T-helper 1 cell (primary cell): ENCODE results near the gene MTCH2.

ENCODE experiments used
- DNase-seq, 5 donors: peaks; one replicate each; pipeline ENCODE4 v3.0.0-alpha.2; 2012 to 2020

MTCH2 gene

DNA sequence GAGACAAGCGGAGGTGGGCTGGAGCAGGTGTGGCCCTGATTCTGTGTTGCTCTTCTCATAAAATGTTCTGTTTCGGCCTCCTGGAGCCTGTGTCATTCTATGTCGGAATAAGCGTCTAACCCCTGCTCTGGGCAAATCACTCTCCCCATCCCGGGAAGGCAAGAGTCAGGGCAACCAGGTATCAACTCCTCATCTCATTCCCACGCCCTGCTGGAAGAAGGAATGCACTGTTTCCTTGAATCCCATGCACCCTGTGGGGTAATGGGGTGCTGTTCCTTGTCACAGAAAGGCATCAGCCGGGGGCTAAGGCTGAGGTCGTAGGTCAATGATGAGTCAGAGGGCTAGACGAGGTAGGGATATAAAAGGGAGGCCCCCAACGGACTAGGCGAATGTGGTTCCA, 53.2 kb downstream of the MTCH2 start:
- no peak for DNase-seq

DNA sequence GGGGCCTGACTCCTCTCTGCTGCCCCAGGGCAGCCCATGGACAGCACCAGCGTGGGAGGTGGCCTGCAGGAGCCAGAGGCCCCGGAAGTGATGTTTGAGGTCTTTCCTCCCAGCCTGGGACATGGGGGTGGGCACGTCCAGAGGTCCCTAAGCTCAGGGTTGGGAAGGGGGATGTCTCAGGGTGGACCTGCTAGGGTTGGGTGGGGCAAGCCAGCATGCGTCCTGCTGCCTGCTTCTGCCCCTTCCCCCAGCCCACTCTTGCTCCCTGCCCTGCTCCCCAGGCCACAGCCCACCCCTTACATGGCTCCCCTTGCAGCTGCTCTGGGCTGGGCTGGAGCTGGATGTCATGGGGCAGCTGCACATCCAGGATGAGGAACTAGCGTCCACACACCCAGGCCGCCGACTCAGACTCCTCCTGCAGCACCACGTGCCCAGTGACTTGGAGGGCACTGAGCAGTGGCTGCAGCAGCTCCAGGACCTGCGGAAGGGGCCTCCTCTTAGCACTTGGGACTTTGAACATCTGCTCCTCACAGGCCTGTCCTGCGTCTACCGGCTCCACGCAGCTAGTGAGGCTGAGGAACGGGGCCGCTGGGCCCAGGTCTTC, 54.5 kb downstream of the MTCH2 start:
- DNase-seq: no peak

DNA sequence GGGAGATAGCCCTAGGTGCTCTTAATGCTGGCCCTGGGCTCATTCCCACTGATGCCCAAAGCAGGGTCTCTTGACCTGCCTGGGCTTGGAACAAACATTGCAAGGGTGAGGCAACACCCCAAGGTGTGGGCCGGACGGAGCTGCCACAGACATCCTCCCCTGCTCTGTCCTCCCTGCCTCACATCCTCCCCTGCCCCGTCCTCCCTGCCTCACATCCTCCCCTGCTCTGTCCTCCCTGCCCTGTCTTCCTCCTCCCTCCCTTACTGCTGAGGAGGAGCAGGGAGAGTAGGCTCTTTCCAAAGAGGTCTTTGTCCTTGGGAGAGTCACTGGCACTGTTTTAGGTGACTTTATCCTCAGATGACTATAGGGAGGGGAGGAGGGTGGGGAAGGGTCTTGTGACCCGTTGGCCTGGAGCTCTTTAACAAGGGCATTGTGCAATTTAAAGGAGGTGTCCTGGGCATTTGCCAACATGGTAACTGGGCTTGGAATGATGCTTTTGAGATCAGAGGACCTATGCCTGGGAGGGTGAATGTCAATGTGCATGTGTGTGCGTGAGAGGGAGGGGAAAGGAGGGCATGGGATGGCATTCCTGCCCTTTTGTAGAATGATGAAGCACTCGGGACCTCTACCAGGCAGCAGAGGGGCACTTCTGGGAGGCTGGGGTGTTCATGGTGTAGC, 55.2 kb downstream of the MTCH2 start:
- DNase-seq: no peak

DNA sequence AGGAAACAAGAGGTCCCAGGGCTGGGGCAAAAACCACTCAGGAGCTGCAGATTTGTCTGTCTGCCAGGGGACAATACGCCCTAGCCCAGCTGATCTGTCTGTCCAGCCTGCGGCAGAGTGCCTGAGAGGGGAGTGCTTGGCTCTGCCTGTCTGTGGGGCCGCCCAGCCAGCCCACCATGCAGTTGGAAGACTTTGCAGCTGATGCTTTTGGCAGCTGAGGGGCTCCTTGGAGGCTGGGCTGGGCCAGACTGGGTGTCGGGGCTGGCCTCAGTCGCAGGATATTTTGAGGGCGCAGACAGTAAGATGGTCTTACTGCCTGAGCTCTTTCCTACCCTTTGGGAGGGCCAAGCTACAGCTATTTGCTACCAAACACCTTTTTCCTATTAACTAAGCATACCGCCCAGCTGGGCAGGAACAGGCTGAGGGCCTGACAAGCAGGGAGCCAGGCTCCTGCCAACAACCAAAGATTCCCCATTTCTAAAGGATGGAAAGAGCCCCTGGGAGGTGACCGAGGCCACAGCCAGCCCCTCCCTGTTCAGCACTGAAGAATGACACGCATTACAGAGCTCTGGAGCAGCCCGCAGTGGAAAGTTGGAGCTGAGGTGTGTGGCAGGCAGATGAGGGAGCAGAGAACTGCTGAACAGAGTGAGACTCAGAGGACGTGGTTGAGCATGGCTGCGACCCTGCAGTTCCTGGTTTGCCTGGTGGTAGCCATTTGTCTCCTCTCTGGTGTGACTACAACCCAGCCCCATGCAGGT, 56.1 kb downstream of the MTCH2 start, which contains the start of gene FAM180B:
FAM180B (plus strand) TSS at position 581 of the 758 bp plus-strand sequence; CDS start at position 672, 91 bp downstream.
- no peak for DNase-seq

DNA sequence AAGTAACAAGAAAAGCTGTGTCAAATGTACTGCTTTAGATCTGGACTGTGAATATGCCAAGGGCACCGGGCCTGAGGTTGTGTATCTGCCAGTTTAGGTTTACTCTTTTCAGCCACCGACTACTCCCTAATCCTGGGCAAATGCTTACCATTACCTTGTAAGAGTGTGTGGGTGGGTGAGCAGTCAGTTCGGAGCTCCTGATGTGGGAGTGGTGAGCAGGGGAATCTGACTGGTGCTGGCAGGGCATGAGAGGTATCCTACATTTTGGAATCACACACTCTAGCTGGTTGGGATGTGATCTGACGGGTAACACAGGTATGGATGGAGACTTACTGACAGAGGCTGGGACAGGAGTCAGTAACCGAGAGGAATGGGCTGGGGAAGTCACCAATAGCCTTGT, 58.5 kb downstream of the MTCH2 start:
- no peak for DNase-seq

DNA sequence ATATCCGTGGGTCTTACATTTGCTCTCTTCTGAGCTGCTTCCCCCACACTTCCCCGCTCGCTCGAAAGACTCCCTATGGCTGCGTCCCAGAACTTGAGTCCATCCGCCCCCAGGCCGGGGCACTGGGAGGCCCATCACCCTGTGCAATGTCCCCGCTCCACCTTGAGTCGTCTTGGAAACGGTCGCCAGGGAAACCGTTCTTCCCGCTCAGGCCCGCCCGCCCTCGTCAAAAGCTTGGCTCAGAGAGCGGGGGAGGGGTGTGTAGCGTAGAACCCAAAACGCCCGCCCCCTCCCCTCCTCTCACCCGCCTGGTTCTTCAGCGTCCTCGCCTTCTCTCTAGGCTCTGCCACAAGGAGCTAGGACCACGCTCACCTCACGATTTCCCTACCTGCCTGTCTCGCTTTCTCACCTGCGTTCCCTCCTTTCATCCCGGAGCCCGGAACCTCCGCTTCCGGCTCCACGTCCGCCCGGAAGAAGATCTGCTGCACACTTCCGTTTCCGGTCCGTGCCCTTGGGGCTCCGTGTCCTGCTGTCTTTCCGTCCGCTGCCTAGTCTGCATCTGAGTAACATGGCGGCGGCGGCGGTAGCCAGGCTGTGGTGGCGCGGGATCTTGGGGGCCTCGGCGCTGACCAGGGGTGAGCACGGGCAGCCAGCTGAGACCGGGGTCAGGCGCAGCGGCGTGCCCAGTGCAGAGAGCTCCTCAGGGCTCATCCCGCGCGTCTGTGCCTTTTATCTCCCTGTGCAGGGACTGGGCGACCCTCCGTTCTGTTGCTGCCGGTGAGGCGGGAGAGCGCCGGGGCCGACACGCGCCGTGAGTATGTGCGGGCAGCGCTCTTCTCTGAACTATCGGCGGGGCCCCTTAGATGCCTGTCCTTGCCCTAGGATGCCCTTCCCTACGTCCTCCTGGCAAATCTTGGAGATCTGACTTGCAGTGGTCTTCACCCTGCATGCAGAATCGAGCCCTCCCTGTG, 63.5 kb downstream of the MTCH2 start, which contains the start of the genes KBTBD4 and NDUFS3:
KBTBD4 (minus strand) TSS at position 447 of the 971 bp plus-strand sequence; CDS start at position 428, 19 bp downstream.
NDUFS3 (plus strand) TSS at position 551 of the 971 bp plus-strand sequence; CDS start at position 569, 18 bp downstream.
- peak; percentile 71 to 89 (median 83) for DNase-seq

DNA sequence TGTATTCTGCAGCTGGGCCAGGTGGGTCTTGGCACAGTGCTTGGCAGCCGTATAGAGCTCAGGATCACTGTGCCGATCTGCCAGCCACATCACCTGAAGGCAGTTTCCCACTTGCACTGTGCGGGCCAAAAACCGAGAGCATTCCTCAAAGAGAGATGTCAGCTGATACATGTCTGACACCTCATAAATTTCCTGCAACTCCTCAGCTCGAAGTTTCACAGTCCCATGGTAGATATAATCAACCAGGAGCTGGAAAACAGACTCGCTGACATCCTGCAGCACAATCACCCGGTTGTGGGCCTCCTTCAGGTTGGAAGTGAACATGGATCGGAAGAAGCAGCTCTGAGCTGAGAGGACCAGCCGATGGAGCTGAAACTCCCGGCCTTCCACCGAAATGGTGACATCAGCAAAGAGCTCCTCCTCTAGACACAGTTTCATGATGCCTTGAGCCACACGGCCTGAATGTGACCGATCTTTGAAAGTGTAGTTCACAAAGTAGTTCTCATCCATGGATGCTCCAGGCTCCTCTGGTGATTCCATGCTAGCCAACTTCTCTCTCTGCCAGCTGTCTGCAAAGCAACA, 64.8 kb downstream of the MTCH2 start:
- DNase-seq: no peak

DNA sequence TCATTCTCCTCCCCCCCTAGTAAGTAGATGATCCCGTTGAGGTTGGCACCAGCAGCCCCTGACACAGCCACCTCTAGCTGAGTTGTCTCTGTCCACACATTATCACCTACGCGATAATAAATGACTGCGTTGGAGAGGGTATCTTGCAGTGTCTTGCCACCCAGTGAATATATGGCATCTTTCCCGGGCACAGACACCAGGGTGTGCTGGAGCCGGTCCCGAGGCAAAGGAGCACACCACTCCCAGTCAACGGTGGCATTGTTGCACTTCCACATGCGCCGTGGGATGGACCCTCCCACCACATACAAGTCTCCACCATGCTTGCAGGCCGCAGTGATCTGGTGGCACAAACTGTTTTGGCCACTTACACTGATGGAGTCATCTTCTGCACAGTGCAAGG, 69.0 kb downstream of the MTCH2 start:
- DNase-seq: no peak

DNA sequence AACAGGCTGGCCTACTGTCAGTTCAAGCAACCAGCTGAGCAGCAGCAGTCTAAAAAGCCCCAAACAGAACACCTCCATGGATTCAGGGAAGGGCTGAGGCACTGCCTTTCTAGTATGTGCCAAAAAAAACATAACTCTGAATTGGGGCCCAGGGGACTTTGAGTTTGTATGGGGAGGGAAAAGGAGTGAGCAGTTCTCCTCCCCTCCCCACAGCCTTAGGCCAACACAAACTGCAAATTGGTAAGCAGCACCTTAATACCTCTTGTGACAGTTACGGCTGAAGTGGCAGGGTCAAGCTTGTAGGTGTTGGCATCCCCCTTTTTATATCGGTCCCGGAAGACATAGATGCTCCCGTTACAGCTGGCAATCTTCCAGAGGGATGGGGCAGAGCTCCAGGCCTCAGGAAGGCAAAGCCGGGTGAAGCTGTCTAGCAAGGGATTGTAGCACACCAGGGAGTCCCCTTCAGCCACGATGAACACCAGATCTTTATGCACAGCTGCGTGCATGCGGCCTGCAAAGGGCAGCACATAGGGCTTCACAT, 69.6 kb downstream of the MTCH2 start:
- no peak for DNase-seq

DNA sequence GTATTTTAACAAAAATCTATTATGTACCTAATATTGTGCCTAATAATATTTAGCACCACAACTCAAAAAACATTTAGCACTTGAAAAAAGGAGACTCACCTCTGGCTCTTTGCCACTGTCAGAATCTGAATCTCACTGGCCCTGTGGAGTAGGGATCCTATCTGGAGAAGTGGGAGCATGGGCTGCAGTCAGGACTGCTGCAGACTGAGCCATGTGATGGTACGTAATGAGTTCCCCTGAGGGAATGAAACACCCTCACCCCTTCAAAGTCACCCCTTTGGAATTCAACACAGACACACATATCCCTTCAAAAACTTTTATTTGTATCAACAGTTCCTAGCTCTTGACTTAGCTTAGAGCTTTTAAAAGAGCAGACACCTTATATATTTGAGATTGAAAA, 70.5 kb downstream of the MTCH2 start:
- DNase-seq: no peak

DNA sequence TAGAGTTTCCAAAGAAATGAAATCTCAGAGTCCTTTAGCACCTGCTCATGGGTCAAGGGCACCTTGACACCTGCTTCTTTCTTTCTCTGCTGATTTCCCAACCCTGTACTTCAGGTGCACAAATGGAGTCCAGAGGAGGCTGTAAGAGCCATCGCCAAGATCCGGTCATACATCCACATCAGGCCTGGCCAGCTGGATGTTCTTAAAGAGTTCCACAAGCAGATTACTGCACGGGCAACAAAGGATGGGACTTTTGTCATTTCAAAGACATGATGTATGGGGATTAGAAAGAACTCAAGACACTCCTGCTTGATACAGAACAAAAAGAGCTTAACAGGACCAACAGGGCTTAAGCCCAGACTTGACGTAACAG, 71.0 kb downstream of the MTCH2 start:
- DNase-seq: no peak

DNA sequence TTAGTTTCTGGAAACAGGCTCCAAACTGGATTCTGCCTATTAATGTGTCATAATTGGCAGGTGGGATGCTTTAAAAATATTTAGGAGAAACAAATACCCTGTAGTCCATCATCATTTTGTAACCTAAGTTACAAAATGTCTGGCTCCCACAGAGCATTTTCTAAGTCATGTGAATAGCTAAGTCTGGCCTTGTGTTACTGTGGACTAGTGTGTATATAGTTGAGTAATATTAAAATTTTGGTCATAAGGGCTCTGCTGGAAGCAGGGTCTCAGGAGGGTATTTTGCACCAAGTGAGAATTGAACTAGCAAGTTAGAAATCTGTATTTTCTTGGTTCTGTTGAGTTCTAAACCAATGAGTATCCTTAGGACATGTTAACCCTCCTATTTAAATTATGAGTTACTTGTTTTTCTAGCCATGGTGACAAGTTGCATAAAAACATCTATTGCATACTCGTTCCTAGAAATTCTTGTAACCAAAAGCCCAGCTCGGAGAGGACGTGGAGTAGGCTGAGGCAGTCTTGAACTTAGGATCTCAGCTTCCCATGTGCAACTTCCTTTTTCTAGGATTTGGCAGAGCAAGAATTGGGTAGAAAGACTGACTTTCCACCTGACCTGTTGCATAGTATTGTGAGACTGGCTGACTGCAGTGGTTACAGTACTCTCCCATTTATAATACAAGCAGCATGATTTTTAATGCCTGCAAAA, 71.6 kb downstream of the MTCH2 start:
- DNase-seq: no peak

DNA sequence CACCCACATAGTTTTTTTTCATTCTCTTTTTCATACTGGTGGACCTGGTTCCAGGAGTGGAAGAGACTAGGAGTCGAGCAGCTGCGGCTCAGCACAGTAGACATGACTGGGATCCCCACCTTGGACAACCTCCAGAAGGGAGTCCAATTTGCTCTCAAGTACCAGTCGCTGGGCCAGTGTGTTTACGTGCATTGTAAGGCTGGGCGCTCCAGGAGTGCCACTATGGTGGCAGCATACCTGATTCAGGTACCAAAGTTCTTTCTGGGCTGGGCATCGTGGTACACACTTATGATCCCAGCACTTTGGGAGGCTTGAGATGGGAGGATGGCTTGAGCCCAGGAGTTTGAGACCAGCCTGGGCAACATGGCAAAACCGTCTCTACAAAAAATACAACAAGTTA, 72.7 kb downstream of the MTCH2 start:
- no peak for DNase-seq
